ENCODE measurements around the gene PCBP3. TPM values are rescaled to one million over a fixed set of nuclear protein-coding genes. Genes with fewer than 3 reads are reported as not detected.
A peak's percentile ranks its signal among the peaks of the same experiment; 100 is the strongest.

Gene PCBP3
- total RNA-seq, 2 experiments from 2014 or later: 3.4 to 3.8 TPM

DNA sequence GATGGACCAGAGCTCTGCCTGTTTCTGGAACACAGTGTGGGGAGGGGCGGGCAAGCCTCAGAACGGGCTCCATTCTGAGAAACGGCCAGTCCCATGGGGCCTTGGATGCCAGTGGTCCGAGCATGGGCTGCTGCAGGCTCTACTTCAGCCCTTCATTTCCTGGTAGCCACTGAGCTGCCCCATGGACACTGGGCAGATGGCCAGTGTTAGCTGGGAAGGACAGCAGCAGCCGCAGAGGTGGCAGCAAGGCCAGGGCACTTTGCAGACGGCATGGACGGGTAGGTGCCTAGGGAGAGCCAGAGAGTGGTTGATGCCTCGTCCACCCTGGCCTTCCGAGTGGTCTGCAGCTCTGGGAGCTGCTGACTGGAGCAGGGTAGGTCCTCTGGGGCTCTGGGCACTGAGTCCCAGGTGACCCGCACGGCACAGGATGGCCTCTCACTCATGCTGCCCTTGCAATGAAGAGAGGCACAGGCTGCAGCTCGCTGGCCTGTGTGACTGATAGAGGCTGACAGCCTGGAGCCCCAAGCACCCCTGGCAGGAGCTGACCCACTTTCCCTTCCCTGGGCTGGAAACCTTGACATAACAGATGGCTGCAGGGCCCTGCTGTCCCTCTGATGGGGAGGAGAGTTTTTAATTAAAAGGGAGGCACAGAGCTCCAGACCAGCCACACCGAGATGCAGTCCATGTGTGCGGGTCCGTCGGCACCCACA lies 250.4 kb downstream of the PCBP3 start:
- H3K27me3 Mint-ChIP-seq: no peaks in the 10 kb centered on the region
- intact Hi-C loops (cut with DNase I, micrococcal nuclease): no loop called here
- ATAC-seq (ENCODE audit: poor library complexity) (no peak), DNase-seq (no peak)
- no peaks in the 10 kb centered on the region for H3K27me3 ChIP-seq (ENCODE audit: control insufficient read depth in 1 of 2, insufficient read depth in 2 of 2, low read length in 2 of 2)
- POLR2A ChIA-PET: no interaction called here
- peaks cover 51% of the 10 kb centered on the region for H3K4me1 ChIP-seq (ENCODE audit: insufficient read depth, low read length)
- no peak overlapping the region for H3K4me3 Mint-ChIP-seq
- peak overlapping the region; percentile 47 for H3K27ac Mint-ChIP-seq
- no peaks in the 10 kb centered on the region for H3K36me3 Mint-ChIP-seq (ENCODE audit: low read depth)
- CTCF ChIA-PET: no interaction called here
- no peaks in the 10 kb centered on the region for H3K9me3 Mint-ChIP-seq
- no peaks in the 10 kb centered on the region for H3K36me3 ChIP-seq (ENCODE audit: insufficient read depth, low read length)
- no peak overlapping the region for H3K27ac ChIP-seq (ENCODE audit: low read depth in 1 of 2, low read length in 2 of 2)
- TF ChIP-seq, protein P1, sequence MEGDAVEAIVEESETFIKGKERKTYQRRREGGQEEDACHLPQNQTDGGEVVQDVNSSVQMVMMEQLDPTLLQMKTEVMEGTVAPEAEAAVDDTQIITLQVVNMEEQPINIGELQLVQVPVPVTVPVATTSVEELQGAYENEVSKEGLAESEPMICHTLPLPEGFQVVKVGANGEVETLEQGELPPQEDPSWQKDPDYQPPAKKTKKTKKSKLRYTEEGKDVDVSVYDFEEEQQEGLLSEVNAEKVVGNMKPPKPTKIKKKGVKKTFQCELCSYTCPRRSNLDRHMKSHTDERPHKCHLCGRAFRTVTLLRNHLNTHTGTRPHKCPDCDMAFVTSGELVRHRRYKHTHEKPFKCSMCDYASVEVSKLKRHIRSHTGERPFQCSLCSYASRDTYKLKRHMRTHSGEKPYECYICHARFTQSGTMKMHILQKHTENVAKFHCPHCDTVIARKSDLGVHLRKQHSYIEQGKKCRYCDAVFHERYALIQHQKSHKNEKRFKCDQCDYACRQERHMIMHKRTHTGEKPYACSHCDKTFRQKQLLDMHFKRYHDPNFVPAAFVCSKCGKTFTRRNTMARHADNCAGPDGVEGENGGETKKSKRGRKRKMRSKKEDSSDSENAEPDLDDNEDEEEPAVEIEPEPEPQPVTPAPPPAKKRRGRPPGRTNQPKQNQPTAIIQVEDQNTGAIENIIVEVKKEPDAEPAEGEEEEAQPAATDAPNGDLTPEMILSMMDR (IDR thresholded peaks at IDR 0.05): no peak
- H3K9me3 ChIP-seq (ENCODE audit: control insufficient read depth in 1 of 2, insufficient read depth in 1 of 2, low read length in 2 of 2): no peaks in the 10 kb centered on the region
- no peak overlapping the region for H3K4me3 ChIP-seq (ENCODE audit: low read length)
- peaks cover 43% of the 10 kb centered on the region for H3K4me1 Mint-ChIP-seq (ENCODE audit: low read depth)

DNA sequence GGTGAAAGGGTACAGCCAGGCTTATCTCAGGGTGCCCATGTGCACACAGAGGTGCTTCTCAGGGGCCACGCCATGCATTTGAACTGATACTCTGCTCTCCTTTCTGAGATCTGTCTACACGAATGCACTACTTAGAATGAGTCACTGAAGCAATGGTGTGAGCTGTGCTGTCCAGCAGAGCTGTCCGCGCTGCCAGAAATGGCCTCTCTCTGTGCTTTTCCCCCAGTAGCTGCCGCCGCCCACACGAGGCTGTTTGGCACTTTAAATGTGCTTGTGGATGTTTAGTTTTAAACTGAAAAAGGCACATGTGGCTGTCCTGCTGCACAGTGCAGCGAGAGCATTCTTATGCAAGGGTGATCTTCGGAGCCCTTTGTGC lies 250.9 kb downstream of the PCBP3 start:
- H3K36me3 ChIP-seq (ENCODE audit: insufficient read depth, low read length): no peaks in the 10 kb centered on the region
- H3K27ac ChIP-seq (ENCODE audit: low read depth in 1 of 2, low read length in 2 of 2): no peak overlapping the region
- H3K27ac Mint-ChIP-seq: peak overlapping the region; percentile 47
- CTCF ChIA-PET: interaction anchor here (1.2 kb wide), 1 partner anchor 14 kb away, joined by 3 read pairs; no protein-coding TSS in a partner anchor
- POLR2A ChIA-PET: no interaction called here
- H3K27me3 Mint-ChIP-seq: no peaks in the 10 kb centered on the region
- no peaks in the 10 kb centered on the region for H3K9me3 Mint-ChIP-seq
- H3K4me3 Mint-ChIP-seq: no peak overlapping the region
- H3K4me3 ChIP-seq (ENCODE audit: low read length): no peak overlapping the region
- ATAC-seq (ENCODE audit: poor library complexity): no peak
- no peaks in the 10 kb centered on the region for H3K9me3 ChIP-seq (ENCODE audit: control insufficient read depth in 1 of 2, insufficient read depth in 1 of 2, low read length in 2 of 2)
- intact Hi-C loops (cut with DNase I, micrococcal nuclease): no loop called here
- TF ChIP-seq, protein P1 (IDR thresholded peaks at IDR 0.05): no peak
- H3K36me3 Mint-ChIP-seq (ENCODE audit: low read depth): no peaks in the 10 kb centered on the region
- no peaks in the 10 kb centered on the region for H3K27me3 ChIP-seq (ENCODE audit: control insufficient read depth in 1 of 2, insufficient read depth in 2 of 2, low read length in 2 of 2)
- H3K4me1 Mint-ChIP-seq (ENCODE audit: low read depth): peaks cover 38% of the 10 kb centered on the region
- H3K4me1 ChIP-seq (ENCODE audit: insufficient read depth, low read length): peaks cover 46% of the 10 kb centered on the region
- no peak for DNase-seq

DNA sequence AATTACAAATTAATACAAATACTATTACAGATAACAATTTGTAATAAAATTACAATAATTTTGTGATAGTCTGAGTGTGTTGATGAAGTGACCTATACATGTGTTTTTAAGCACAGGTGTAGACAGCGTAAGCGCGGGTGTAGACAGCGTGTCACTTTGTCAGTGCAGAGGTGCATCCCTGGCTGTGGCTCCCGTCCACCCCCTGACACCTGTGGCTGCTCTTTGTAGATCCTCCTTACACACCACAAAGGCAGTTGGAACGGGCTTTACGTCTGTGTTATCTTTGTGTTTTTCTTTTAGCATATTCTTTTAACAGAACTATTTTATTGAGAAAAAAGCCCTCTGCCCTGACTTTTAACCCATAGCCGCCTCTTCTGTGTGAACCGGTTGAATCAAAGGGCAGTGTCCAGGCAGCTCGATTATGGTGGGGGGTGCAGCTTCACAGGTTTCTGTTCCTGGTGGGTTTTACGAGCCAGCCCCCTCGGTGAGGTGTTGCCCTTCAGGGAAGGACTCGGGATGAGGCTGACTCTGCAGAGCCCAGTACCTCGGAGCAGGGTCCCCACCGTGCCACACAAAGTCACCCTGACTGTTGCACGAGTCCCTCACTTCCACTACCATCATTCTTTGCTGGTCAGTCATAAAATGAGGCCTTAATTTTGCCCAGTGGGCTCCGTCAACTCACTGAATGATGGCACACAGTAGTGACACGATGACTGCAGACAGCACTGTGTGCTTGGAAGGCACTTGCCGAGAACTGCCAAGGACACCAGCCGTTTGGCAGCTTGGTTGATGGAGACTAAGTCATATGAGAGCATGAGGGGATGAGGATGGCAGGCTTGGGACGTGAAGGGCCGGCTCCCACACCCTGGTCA lies 251.6 kb downstream of the PCBP3 start:
- no peak overlapping the region for H3K27ac ChIP-seq (ENCODE audit: low read depth in 1 of 2, low read length in 2 of 2)
- H3K36me3 Mint-ChIP-seq (ENCODE audit: low read depth): no peaks in the 10 kb centered on the region
- DNase-seq: no peak
- H3K4me3 Mint-ChIP-seq: no peak overlapping the region
- no peaks in the 10 kb centered on the region for H3K27me3 Mint-ChIP-seq
- intact Hi-C loops (cut with DNase I, micrococcal nuclease): no loop called here
- H3K4me1 ChIP-seq (ENCODE audit: insufficient read depth, low read length): peaks cover 39% of the 10 kb centered on the region
- no peak for ATAC-seq (ENCODE audit: poor library complexity)
- no peak overlapping the region for H3K4me3 ChIP-seq (ENCODE audit: low read length)
- TF ChIP-seq, protein P1 (IDR thresholded peaks at IDR 0.05): no peak
- no peaks in the 10 kb centered on the region for H3K36me3 ChIP-seq (ENCODE audit: insufficient read depth, low read length)
- peaks cover 31% of the 10 kb centered on the region for H3K4me1 Mint-ChIP-seq (ENCODE audit: low read depth)
- H3K9me3 ChIP-seq (ENCODE audit: control insufficient read depth in 1 of 2, insufficient read depth in 1 of 2, low read length in 2 of 2): no peaks in the 10 kb centered on the region
- ChIA-PET CTCF (interaction anchor here (1.2 kb wide), 1 partner anchor 15 kb away, joined by 3 read pairs; no protein-coding TSS in a partner anchor), POLR2A (no interaction called here)
- no peaks in the 10 kb centered on the region for H3K27me3 ChIP-seq (ENCODE audit: control insufficient read depth in 1 of 2, insufficient read depth in 2 of 2, low read length in 2 of 2)
- no peaks in the 10 kb centered on the region for H3K9me3 Mint-ChIP-seq
- H3K27ac Mint-ChIP-seq: no peak overlapping the region

Measured in CD4-positive, alpha-beta T cell (primary cell).